ENCODE measurements around the gene OR5I1.
"Not testable (repeated sequence)": the region's sequence is repeated elsewhere in the genome, so short reads cannot be mapped to it uniquely, and the experiment has no call there.

Gene OR5I1

GRCh38 chr11:55936300-55936699 is at the start of gene OR5I1:
TSS of gene OR5I1 (minus strand) at chr11:55936400. CDS start at chr11:55936400, 0 bp downstream.
- no peak for DNase-seq (ENCODE audit: low spot score)

DNA sequence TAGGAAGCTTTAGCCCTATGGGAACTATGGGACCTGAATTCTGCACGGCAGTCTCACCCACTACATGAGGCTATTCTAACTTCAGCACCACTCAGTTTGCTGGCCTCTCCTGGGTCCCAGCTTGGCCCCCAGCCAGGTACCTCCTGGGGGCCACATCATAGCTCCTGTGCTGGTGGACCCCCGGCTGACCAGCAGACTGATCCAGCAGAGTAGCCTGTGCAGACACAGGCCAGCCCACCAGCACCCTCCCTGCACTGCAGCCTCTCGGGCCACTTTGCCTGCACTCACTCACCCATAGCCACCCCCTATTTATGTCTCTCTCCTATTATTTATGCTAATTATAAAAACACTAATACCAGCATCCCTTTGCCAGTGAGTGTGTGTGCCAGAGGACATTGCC is 34.7 kb upstream of the OR5I1 start:
- no peak for DNase-seq (ENCODE audit: low spot score)

DNA sequence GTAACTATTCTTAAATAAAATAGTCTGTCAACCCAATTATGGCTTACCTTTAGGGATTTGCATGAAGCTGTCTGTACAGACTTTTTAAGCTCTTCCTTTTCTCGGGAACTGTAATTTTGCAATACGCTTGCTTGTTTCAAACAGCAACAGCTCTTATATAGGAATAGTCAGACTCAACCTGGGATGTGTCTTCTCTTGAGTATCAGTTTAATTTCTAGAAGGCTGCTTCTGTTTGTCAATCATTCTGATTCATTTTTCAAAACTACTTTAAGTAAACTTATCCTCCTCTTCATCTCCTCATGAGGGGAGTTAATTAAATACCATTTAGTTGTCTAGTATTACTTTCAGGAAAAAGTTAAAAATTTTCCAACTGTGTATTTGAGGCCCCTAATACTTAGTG is 33.6 kb upstream of the OR5I1 start, which contains the start of gene OR10AG1:
OR10AG1 (minus strand) TSS at position 101 of the 400 bp plus-strand sequence; CDS start at position 63, 38 bp downstream.
- no peak for DNase-seq (ENCODE audit: low spot score)

- no peak for DNase-seq (ENCODE audit: low spot score)
Measured at GRCh38 chr11:55967914-55968313, 31.7 kb upstream of the OR5I1 start.

GRCh38 chr11:55966391-55966790 is 30.2 kb upstream of the OR5I1 start:
- no peak for DNase-seq (ENCODE audit: low spot score)

DNA sequence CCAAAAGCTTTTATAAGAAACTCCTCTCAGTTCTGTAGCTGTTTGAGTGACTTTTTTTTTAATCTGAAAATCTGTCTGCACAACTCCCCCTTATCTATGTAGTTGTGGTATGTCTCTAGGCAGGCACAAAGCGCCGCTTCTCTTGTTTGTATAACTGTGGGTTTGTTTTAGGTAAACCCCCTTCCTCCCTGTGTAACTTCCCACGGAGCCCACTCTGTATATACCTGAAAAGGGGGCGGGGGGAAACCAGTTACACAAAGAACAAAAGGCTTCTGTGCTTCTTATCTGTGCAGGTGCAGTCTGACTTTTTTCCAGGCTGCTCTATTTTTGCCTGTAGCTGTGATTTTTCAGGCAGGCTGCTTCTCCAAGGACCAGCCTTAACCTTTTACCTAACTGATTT is 20.3 kb upstream of the OR5I1 start:
- no peak for DNase-seq (ENCODE audit: low spot score)

DNA sequence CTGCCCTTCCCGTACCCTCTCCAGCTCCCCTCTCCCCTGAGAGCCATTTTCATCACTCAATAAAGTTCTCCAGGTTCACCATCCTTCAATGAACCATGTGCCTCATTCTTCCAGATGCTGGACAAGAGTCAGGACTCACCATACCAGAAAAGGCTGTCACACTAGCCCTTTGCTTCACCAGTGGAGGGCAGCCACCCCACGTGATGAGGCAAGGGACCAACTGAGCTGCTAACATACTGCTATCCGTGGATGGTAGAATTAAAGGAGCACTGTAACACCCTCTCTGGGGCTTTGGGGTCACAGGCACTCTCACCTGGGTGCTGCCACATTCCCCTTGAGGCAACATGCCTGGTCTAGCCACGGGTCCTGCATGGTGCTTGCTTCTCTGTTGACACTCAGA is 13.1 kb upstream of the OR5I1 start:
- DNase-seq (ENCODE audit: low spot score) = no peak

DNA sequence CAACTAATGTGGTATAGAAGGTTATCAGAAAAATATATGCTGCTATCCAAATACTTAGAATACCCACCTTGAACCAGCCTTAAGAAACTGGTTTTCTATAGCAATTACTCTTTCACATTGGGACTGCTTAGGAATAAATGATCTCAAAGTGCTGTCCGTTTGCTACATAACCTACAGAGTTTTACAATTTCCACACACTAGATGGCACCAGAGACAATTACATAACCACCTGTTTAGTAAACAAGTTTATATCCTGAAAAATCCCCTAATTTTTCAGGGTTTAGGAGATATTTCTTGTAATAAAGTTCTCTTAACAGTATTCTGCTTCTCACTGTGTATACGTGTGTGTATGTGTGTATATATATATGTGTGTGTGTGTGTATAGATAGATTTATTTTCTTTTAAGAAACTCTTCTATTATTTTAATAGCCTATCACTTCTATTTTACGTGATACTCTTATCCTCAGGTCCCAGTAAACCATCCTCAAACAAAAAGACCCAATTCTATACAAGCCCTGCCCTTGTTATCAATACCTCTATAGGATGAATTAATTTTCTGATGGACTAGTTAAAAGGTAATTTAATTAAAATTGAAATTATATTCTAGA is 6.7 kb upstream of the OR5I1 start:
- peak; percentile 11 for DNase-seq (ENCODE audit: low spot score)

- DNase-seq (ENCODE audit: low spot score) = no peak
Measured at GRCh38 chr11:55920537-55920936, 15.7 kb downstream of the OR5I1 start.

GRCh38 chr11:55914482-55914881 is 21.7 kb downstream of the OR5I1 start, which contains the start of gene OR5W2:
TSS of gene OR5W2 (minus strand) at chr11:55914582. CDS start at chr11:55914582, 0 bp downstream.
- no peak for DNase-seq (ENCODE audit: low spot score)

- no peak for DNase-seq (ENCODE audit: low spot score)
Measured at GRCh38 chr11:55902308-55902707, 33.9 kb downstream of the OR5I1 start.

- DNase-seq (ENCODE audit: low spot score) = no peak
Measured at GRCh38 chr11:55895216-55895615, 41.0 kb downstream of the OR5I1 start.

DNA sequence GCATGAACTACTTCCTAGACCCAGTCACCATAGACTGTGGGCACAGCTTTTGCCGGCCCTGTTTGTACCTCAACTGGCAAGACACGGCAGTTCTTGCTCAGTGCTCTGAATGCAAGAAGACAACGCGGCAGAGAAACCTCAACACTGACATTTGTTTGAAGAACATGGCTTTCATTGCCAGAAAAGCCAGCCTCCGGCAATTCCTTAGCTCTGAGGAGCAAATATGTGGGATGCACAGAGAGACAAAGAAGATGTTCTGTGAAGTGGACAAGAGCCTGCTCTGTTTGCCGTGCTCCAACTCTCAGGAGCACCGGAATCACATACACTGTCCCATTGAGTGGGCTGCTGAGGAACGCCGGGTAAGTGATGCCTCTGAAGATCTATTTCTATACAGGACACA is 50.7 kb downstream of the OR5I1 start:
- DNase-seq (ENCODE audit: low spot score) = not testable (repeated sequence)
